ENCODE measurements around the gene MARCO. TPM values are rescaled to one million over a fixed set of nuclear protein-coding genes. Genes with fewer than 3 reads are reported as not detected.

The MARCO gene
- total and polyA plus RNA-seq, 2 of the 8 experiments (the other 6 are each of a cell fraction or from before 2014, with no cell fraction given) = not detected

GRCh38 chr2:118987886-118988285, 45.9 kb downstream of the MARCO start (continued):
- TF ChIP-seq MAX (IDR thresholded peaks at IDR 0.05) (no peak), ATF3 (IDR thresholded peaks at IDR 0.05; ENCODE audit: insufficient read depth, low read depth, low read length) (no peak), BCL11A (IDR thresholded peaks at IDR 0.05; ENCODE audit: low read depth in 2 of 2, low read length in 2 of 2) (no peak), RBBP5 (IDR thresholded peaks at IDR 0.05; ENCODE audit: borderline replicate concordance, low read depth, low read length) (no peak), ZNF274 (IDR thresholded peaks at IDR 0.05; ENCODE audit: borderline replicate concordance, extremely low read depth, low read length) (no peak)

Data from H1 (cell line).